Thyroid gland (tissue), 4 donors: ENCODE data around the gene LRRC51.

Experiments
- CTCF ChIP-seq, 6 experiments: fragments of 200-600 bp in 3 of 6; fragments of 450-650 bp in 3 of 6; sonication (generic) in 3 of 6; IDR thresholded peaks; one replicate each; pipeline ENCODE4 v1.5.1; 2016 to 2019; ENCODE audit warnings: antibody characterized with exemption in 6 of 6, mild to moderate bottlenecking in 2 of 6, inconsistent platforms in 1 of 6, moderate library complexity in 1 of 6
- POLR2A ChIP-seq, 2 donors: fragments of 450-650 bp; IDR thresholded peaks; one replicate each; pipeline ENCODE4 v1.6.1; 2017; ENCODE audit warnings: antibody characterized with exemption in 2 of 2, mild to moderate bottlenecking in 2 of 2, moderate library complexity in 1 of 2

DNA sequence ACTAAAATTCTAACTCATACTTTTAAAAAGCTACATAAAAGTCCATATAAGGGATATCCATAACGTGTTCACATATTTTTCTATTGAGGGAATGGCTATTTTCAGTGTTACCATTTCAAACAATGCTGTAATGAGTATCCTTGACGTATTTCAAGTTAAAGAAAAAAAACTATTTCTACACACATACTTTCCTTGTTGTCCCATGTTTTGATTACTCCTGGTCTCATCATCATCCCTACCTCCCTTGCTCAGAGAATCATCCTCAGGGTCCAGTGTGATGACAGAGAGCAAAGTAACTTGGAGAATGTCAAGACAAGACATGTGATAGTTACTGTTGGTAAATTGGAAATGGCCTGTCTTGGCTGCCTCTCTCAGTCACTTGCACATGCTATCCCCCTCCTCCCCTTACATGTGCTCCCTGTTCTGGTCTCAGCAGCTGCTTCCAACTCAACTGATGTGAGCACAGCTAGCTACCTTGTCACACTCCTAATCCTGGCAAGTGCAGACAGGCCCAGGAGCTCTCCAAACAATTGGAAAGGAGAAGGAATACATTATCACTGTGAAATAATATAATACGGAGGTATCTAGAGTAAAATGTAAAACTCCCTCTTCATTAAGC lies 22.1 kb upstream of the LRRC51 start:
- TF ChIP-seq CTCF (IDR thresholded peaks at IDR 0.05) (no peak), POLR2A (IDR thresholded peaks at IDR 0.05) (no peak)
